ENCODE data around the gene KXD1. TPM values are rescaled to one million over a fixed set of nuclear protein-coding genes. Genes with fewer than 3 reads are reported as not detected.
"Not testable (repeated sequence)": the region's sequence is repeated elsewhere in the genome, so short reads cannot be mapped to it uniquely, and the experiment has no call there.

The KXD1 gene
- total RNA-seq (2014; rRNA removed; shearing (Covaris generic); ENCODE audit: low replicate concordance): 140 and 145 TPM in 2 replicates

DNA sequence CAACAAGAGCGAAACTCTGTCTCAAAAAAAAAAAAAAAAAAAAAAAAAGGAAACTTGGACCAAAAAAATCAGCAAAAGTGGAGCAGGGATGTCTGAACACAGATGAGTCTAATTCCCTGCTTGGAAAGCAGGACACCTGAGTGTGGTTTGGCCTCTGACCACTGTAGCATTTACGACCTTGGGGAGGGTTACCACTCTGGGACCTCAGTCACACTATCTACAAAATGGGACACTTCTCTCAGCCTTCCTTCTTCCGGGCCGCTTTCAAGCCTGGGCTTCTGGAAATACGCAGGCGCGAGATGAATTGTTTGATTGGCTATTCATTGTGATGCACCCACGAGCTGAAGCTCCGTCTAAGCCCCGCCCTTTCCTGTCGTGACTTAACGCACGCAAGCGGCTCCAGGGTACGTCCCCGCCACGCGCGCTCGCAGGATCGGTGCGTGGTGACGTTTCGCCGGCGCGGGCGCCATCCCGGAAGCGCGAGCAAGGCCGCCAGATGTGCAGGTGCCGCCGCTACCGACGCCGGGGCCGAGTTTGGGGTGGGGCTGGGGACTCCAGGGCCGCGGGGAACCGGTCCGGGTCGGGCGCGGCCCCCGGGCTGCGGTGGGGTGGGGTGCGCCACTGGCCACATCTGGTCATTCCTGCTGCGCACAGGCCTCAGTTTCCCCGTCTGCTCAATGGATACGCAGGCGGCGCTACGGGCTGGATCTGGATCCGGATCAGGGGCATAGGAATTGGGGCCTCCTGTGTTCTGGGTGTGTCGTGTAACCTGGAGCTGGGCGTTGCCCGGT, at the start of gene KXD1:
TSS of gene KXD1 (plus strand) at position 460 of the 791 bp plus-strand sequence. CDS start 4,187 bp downstream, outside the sequence.
- peak; percentile 99 for DNase-seq
- Histone ChIP-seq H3K36me3 (peaks cover 26% of the 10 kb centered on the region), H3K4me3 (peak within 1 kb of the TSS; percentile 74), H3K27me3 (no peaks in the 10 kb centered on the region), H3K9me3 (no peaks in the 10 kb centered on the region)

DNA sequence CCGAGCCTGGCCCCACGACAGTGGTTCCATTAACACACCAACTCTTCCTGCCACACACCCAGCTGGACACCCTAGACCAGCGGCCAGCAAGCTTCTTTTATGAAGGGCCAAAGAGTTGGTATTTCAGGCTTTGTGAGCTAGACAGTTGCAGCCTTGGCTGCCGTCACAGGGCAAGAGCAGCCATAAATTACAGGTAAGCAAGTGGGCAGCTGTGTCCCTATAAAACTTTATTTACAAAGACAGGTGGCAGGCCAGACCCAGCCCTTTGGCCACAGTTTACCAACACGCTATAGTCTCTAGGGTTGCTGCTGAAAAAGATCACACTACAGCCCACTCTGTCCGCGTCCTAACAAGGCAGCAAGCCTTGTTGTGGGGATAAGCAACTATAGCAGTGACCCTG, 49.1 kb upstream of the KXD1 start:
- H3K36me3 ChIP-seq: peaks cover 14% of the 10 kb centered on the region
- H3K27me3 ChIP-seq: no peaks in the 10 kb centered on the region
- no peak overlapping the region for H3K4me3 ChIP-seq
- no peak for DNase-seq
- no peaks in the 10 kb centered on the region for H3K9me3 ChIP-seq

- Histone ChIP-seq H3K9me3 (no peaks in the 10 kb centered on the region), H3K36me3 (peaks cover 11% of the 10 kb centered on the region), H3K4me3 (no peak overlapping the region), H3K27me3 (no peaks in the 10 kb centered on the region)
- no peak for DNase-seq
Observed at GRCh38 chr19:18510216-18510615, 47.5 kb upstream of the KXD1 start.

- Histone ChIP-seq H3K4me3 (no peak overlapping the region), H3K9me3 (no peaks in the 10 kb centered on the region), H3K36me3 (peaks cover 17% of the 10 kb centered on the region), H3K27me3 (no peaks in the 10 kb centered on the region)
- DNase-seq: no peak
Observed at GRCh38 chr19:18513868-18514267, 43.8 kb upstream of the KXD1 start.

DNA sequence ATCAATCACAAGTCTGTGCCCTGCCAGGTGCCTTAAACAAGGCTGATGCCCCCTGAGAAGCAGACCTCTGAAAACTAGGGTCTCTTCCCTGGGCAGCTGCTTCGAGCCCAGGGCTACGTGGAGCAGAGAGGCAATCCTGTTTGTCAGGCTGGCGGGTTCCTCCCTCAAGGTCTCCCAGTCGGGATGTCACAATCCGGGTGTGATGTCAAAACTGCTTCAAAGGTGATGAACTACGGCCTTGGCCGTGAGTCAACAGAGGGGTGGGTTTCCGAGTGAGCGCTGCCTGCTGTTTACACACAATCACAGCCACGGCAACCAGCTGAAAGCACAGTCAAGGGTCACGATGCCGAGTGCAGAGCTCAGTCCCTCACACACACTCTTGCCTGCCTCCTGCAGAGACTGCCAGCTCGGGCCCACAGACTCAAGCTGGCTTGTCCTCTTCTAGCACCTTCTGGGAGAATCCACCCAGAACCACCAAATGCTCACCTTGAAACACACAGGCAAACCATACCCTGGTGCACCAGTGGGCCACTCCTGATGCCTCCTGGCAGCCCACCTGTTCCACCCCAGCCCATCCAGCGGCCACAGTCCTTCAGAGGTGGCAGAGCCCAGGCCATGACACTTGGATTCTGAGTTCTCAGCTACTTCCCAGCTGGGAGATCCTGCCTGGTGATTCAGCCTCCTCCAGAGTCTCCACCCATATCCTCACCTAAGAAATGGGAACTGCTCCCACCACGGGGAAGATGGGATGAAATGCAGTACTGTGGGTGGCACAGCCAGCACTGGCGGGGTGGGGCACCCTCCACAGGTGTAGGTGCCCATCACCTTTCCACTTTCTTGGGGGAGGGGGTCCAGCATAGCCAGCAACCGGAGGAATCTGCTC, 42.6 kb upstream of the KXD1 start:
- H3K9me3 ChIP-seq: no peaks in the 10 kb centered on the region
- peaks cover 17% of the 10 kb centered on the region for H3K36me3 ChIP-seq
- H3K27me3 ChIP-seq: no peaks in the 10 kb centered on the region
- no peak for DNase-seq
- H3K4me3 ChIP-seq: no peak overlapping the region

- Histone ChIP-seq H3K36me3 (peaks cover 17% of the 10 kb centered on the region), H3K27me3 (no peaks in the 10 kb centered on the region), H3K4me3 (no peak overlapping the region), H3K9me3 (no peaks in the 10 kb centered on the region)
- DNase-seq: no peak
Observed at GRCh38 chr19:18515959-18516358, 41.7 kb upstream of the KXD1 start.

GRCh38 chr19:18517606-18518005, 40.1 kb upstream of the KXD1 start:
- peaks cover 14% of the 10 kb centered on the region for H3K36me3 ChIP-seq
- DNase-seq: no peak
- H3K27me3 ChIP-seq: no peaks in the 10 kb centered on the region
- no peaks in the 10 kb centered on the region for H3K9me3 ChIP-seq
- H3K4me3 ChIP-seq: no peak overlapping the region

DNA sequence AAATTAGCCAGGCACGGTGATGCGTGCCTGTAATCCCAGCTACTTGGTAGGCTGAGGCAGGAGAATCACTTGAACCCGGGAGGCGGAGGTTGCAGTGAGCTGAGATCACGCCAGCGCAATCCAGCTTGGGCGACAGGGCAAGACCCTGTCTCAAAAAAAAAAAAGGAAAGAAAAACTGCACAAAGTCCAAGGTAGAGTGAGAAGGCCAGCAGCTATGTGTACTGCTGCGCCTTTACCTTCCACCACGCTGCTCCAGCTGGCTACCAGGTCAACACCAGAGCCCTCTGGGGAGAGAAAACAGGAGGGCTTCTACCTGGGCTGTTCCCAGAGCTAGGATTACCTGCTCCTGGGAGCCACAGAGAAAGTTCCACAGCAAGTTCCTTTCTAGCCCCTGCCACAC, 39.0 kb upstream of the KXD1 start:
- Histone ChIP-seq H3K27me3 (no peaks in the 10 kb centered on the region), H3K9me3 (no peaks in the 10 kb centered on the region), H3K36me3 (peaks cover 14% of the 10 kb centered on the region), H3K4me3 (no peak overlapping the region)
- no peak for DNase-seq

GRCh38 chr19:18519962-18520847, 37.5 kb upstream of the KXD1 start:
- Histone ChIP-seq H3K36me3 (peaks cover 14% of the 10 kb centered on the region), H3K27me3 (no peaks in the 10 kb centered on the region), H3K4me3 (peak overlapping the region; percentile 98), H3K9me3 (no peaks in the 10 kb centered on the region)
- peak; percentile 87 for DNase-seq

GRCh38 chr19:18520848-18521691, 36.6 kb upstream of the KXD1 start:
- peak; percentile 40 for DNase-seq
- H3K36me3 ChIP-seq: peaks cover 7% of the 10 kb centered on the region
- H3K27me3 ChIP-seq: no peaks in the 10 kb centered on the region
- H3K4me3 ChIP-seq: peak overlapping the region; percentile 98
- H3K9me3 ChIP-seq: no peaks in the 10 kb centered on the region

DNA sequence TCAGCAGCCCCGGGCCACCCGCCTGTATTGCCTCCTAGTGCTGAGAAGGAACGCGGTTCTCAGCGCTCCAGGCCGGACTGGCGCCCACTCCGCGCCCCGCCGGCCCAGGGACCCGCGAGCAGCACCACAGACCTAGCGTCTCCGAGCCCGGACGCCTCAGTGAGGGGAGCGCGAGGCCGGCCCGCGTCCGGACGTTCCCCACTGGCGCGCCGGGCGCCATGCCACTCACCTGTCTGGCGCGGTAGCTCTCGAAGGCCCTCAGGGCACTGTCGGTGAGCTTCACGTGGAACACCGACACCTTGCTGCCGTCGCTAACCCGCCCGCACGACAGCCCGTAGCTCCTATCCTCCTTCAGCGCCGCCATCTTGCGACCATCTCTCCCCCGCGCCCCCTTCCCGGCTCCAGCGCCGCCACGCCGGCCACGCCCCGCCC, 36.0 kb upstream of the KXD1 start, which contains the start of gene ELL:
TSS of gene ELL (minus strand) at position 379 of the 432 bp plus-strand sequence. CDS start at position 364, 15 bp downstream.
- peak within 1 kb of the TSS; percentile 98 for H3K4me3 ChIP-seq
- no peak for DNase-seq
- H3K9me3 ChIP-seq: no peaks in the 10 kb centered on the region
- H3K36me3 ChIP-seq: peaks cover 3% of the 10 kb centered on the region
- no peaks in the 10 kb centered on the region for H3K27me3 ChIP-seq

GRCh38 chr19:18522124-18522861, 35.4 kb upstream of the KXD1 start:
- peaks cover 3% of the 10 kb centered on the region for H3K36me3 ChIP-seq
- DNase-seq: peak; percentile 100
- H3K27me3 ChIP-seq: no peaks in the 10 kb centered on the region
- no peaks in the 10 kb centered on the region for H3K9me3 ChIP-seq
- H3K4me3 ChIP-seq: peak overlapping the region; percentile 98

DNA sequence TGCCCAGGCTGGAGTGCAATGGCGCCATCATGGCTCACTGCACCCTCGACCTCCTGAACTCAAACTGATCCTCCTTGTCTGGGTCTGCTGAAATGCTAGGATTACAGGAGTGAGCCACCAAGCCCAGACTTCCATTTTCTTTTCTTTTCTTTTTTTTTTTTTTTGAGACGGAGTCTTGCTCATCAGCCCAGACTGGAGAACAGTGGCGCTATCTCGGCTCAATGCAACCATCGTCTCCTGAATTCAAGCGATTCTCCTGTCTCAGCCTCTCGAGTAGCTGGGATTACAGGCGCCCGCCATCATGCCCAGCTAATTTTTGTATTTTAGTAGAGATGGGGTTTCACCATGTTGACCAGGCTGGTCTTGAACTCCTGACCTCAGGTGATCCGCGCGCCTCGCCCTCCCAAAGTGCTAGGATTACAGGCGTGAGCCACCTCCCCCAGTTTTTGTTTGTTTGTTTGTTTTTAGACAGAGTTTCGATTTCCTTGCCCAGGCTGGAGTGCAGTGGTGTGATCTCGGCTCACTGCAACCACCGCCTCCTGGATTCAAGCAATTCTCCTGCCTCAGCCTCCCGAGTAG, 34.7 kb upstream of the KXD1 start:
- DNase-seq, H3K36me3 ChIP-seq, H3K9me3 ChIP-seq, H3K27me3 ChIP-seq: not testable (repeated sequence)
- peak overlapping the region; percentile 22 for H3K4me3 ChIP-seq

DNA sequence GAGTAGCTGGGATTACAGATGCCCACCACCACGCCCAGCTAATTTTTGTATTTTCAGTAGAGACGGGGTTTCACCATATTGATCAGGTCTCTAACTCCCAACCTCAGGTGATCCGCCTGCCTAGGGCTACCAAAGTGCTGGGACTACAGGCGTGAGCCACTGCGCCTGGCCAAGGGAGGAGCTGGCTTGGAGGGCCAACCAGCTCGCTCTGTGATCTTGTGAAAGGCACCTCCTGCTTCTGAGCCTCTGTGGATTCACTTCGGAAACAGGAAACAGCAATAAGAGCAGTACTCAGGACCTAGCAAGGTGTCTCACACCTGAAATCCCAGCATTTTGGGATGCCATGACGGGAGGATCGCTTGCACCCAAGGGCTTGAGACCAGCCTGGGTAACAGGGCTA, 33.8 kb upstream of the KXD1 start:
- Histone ChIP-seq H3K9me3 (no peaks in the 10 kb centered on the region), H3K36me3 (peaks cover 3% of the 10 kb centered on the region), H3K27me3 (no peaks in the 10 kb centered on the region), H3K4me3 (no peak overlapping the region)
- DNase-seq: no peak

DNA sequence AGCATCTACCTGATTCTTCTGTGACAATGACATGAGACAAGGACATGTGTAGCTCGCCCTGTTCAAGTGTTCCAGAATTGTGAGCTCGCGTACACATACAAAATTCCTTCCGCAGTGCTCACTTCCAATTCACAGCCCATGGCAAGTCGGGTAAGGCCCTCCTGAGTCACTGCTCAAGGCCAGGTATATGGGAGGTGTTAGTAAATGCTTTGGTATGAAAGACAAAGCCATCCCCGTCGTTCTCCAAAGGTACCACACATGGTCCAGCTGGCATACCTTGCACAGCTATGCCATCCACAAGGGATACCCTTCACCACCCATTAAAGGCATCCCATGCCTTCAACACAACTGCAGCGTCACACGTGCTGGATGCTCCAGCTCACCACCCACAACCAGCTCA, 31.4 kb upstream of the KXD1 start:
- H3K36me3 ChIP-seq: peaks cover 7% of the 10 kb centered on the region
- no peak for DNase-seq
- no peaks in the 10 kb centered on the region for H3K27me3 ChIP-seq
- no peaks in the 10 kb centered on the region for H3K9me3 ChIP-seq
- no peak overlapping the region for H3K4me3 ChIP-seq
